Stimulated activated CD8-positive, alpha-beta memory T cell treated with anti-CD3 and anti-CD28 coated beads, Interleukin-2, amount 100 ng/mL, for 1 hour (primary cell): Measurements from ENCODE around the gene PNPO.
"Not testable (repeated sequence)": the region's sequence is repeated elsewhere in the genome, so short reads cannot be mapped to it uniquely, and the experiment has no call there.

ENCODE experiments used
- DNase-seq, 2 donors: peaks; one replicate each; pipeline ENCODE4 v3.0.0-alpha.2; 2020; ENCODE audit warnings: low read depth in 2 of 2

The PNPO gene

DNA sequence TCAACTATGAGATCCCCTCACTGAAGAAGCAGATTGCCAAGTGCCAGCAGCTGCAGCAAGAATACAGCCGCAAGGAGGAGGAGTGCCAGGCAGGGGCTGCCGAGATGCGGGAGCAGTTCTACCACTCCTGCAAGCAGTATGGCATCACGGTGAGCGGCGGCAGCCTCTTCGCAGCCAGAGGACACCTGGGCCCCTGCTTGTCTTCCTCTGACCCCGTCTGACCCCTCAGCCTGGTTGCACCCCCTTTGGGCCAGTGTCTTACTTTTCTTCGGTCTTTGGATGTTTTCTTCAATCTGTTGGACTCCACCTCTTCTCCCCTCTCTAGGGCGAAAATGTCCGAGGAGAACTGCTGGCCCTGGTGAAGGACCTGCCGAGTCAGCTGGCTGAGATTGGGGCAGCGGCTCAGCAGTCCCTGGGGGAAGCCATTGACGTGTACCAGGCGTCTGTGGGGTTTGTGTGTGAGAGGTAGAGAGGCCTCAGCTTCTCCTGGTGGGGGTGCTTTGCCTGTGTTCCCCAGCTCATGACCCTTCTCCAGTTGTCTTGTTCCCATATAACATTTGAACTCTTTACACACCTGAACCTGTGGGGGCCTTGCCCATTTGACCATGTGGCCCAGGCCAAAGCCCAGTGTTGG lies 33.9 kb downstream of the PNPO start:
- DNase-seq: no peak

DNA sequence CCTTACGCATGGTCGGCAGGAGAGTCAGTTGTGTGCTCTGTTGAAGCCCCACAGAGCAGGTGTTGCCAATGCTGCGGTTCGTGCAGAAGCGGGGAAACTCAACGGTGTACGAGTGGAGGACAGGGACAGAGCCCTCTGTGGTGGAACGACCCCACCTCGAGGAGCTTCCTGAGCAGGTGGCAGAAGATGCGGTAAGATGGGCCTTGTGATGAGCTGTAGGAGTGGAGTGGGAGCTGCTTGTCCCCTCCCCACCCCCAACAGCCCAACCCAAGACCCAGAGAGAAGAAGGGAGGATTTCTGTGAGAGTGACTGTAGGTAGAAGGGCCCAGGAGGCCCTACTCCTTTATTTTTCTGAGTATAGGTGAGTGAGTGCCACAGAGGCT lies 34.4 kb downstream of the PNPO start:
- no peak for DNase-seq

DNA sequence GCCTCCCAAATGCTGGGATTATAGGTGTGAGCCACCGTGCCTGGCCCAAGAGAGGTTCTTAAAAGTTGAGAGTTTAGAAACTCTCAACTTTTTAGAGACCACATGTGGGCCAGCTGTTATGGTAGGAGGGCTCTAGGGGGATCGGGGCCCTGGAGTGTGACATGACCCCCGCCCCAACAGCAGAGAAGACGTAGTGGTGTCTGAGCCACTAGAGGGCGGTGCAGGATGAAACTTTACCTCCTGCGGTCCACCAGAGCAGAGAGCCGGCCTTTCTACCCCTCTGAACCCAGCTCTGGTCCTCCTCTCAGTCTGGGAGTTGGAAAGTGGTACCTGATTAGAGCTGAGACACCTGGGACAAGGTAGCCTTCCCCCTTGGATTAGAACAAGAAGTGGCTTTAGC lies 37.0 kb downstream of the PNPO start:
- peak in 1 of 2 donors; percentile 5 for DNase-seq

DNA sequence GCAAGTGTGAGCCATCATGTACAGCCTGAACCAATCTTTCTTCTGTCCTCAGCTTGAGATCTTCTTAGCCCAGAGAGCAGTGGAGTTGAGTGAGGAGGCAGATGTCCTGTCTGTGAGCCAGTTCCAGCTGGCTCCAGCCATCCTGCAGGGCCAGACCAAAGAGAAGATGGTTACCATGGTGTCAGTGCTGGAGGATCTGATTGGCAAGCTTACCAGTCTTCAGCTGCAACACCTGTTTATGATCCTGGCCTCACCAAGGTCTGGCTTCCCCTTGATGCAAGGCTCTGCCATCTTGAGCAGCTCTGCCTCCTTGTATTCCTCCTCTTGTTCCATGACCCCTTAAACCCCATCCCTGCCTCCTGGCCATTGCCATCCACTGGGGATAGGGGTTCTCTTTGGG lies 39.2 kb downstream of the PNPO start:
- no peak for DNase-seq

DNA sequence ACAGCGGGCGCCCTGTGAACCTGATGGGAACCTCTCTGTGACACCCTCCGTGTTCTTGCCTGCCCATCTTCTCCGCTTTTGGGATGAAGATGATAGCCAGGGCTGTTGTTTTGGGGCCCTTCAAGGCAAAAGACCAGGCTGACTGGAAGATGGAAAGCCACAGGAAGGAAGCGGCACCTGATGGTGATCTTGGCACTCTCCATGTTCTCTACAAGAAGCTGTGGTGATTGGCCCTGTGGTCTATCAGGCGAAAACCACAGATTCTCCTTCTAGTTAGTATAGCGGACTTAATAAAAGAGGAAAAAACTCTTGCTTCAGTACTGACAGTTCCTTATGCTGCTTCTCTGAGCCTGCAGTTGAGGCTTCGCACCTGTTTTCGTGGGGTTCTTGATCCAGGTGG lies 40.1 kb downstream of the PNPO start:
- no peak for DNase-seq

DNA sequence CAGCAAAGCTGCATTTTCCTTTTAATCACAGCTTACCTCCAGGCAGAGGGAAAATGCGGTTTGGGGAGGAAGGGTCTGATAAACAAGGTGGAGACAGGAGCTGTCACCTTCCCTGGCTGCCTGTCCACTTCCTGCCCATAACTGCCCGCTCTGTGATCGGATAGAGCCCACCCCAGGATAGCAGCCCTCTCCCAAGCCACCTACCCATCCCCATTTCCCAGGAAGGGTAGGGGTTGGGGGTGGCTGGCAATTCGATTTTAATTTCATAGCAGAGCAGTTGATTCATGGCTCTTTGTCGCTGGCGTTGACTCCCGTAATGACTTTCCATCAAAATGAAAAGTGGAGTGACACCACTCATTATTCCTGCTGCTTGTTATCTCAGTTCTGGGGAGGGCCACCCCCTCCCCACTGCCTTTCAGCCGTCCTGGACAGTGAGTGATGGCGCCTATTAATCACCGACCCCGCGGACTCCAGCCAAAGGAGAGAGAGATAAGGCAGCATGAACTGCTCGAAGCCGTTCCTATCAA lies 40.8 kb downstream of the PNPO start:
- no peak for DNase-seq

DNA sequence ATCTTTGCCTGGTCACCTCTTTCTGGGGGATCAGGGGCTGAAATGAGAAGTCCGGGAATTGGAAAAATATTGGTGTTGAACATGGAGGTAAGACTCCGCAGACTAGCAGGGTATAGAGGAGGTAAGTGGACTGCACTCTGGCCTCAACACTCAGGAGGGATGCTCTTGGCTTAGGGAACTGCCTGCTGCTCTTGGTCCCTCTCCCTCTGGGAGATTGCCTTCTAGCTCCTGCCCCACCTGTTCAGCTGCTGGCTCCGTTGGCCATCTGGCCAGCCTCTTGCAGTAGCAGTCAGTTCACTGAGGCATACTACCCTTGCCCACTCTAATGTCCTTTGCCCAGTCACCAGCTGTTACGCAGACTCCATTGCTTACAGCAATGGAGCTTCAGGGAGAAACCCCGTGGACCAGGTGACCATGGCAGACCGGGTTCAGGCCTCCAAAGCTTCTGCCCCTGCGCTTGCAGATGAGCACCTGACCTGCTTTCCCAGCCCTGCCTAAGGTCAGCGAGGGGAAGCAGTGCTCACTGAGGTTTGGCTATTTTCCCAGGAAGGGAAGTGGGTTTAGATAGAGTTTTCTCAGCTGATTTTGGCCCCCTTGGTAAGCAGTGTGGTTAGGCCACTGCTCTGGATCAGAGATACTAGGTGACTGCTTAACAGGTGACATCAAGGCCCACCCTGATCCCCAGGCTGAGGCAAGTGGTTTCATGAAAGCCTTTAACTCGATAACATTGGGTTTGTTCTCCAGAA lies 41.4 kb downstream of the PNPO start:
- no peak for DNase-seq

DNA sequence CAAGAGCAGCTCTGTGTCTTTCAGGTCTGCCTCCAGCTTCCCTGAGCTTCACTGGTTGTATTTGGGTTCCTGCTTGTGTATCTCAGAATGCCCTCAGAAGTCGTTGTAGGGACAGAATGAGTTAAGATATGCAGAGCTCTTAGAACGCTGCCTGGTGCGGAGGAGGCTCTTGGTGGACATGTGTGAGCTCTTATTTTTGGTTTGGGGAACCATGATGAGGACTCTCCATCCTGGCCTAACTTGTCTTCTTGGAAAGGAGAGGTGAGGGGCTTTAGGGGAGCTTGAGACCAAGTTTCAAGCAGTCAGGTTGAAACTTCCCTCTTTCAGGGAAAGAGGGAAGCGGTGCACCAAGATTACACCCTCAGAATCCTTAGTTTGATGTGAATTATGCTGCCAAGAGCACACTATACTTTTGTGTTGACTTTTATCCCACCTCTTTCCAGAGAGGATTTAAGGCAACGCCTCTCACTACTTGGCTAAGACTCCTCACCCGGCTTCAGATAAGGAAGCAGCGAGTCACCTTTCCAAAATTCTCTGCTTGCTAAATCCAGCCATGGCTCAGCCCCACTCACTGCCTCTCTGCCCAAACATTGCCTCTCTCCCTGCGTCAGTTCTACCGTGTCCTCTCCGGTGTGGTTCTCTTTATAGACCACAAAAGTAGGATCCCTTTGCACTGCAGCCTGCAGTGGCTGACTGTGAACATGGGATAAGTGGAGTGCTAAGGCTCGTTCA lies 42.3 kb downstream of the PNPO start:
- DNase-seq: no peak

DNA sequence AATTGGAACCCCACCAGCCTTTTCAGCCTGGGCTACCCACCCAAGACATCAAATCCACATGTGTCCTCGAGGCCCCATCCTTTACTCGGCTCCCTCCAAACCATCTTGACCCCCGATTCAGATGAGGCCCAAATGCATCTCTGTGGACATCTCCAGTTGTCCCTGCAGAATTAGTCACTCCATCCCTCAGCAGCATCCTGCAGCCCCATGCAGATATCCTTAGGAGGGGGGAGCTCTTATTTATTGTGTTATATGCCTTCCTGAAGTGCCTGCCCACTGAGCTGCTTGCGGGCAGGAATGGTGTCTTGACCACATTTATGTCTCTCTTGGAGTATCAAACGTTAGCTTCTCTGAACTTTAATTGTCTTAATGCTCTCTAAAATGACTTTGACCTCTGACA lies 45.1 kb downstream of the PNPO start:
- DNase-seq: no peak

DNA sequence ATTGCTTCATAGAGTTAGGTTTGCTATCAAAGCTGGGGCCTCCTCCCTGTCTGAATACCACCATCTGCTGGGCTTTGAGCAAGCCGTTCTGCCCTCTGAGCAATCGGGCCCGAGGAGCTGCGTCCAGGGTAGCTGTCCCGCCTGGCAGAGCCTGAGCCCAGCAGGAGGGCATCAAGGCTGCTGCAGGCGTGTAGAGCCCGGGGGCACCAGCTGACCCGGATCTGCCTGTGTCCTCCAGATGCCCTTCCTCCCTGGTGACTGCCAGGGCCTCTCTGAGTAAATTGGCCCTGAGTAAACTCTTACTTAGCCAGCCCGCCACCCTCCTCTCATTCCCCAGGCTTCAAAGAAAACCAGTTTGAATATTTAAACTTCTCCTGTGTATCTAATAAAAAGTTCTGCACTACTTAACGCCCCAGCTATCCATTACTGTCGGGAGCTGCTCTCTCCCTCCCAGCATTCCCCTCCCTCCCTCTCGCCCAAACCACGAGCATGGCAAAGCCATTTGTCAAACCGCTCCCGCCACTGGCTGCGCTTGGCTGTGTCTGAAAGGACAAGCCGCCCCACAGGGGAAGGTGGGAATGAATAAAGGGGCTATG lies 46.0 kb downstream of the PNPO start:
- no peak for DNase-seq

DNA sequence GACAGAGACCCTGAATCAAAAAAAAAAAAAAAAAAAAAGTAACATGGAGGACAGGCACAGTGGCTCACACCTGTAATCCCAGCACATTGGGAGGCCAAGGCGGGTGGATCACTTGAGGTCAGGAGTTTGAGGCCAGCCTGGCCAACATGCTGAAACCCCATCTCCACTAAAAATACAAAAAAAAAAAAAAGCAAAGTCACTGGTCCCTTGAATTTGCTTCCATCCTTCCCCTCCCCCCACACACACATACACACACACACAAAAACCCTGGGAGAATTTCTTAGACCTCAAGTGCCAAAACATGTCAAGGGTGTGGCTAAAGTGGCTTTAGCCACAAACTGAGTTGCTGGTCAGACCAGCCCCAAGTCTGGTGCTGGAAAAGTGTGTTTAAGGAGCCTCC lies 47.1 kb downstream of the PNPO start:
- not testable (repeated sequence) for DNase-seq

DNA sequence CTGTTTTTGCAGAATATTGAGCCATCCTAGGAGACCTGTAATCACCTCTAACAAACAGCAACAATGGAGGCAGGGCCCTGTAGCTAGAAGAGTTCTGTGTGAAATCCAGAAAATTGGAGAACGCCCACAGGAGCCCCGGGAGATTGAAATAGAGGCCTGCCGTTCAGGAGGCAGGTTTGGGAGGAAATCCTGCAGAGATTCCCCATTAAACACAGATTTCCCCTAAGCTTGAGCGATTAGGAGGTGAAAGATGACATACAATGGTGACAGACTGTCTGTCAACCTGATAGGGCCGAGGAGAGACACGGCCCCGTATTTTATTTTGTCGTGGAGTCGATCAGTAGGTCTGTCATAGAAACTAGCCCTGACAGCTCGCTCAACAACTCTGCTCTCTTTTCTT lies 47.8 kb downstream of the PNPO start:
- no peak for DNase-seq

DNA sequence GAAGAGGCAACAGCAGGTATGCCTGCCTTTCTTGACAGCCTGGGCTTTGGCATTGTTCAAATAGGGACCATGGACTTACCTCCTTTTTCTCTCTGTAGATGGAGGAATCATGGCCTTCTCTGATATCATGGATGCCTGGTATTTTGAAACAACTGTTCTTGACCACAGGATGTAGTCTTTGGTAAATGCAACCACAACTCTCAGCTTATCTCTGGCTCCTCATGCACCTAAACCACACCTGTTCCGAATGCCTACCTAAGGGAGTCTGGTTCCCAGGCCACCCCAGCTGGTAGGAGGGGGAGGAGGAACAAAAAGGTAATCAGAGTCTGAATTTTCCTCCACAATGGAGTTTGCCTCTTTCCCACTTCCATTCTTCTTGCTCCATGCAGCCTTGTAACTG lies 48.3 kb downstream of the PNPO start:
- DNase-seq: no peak

DNA sequence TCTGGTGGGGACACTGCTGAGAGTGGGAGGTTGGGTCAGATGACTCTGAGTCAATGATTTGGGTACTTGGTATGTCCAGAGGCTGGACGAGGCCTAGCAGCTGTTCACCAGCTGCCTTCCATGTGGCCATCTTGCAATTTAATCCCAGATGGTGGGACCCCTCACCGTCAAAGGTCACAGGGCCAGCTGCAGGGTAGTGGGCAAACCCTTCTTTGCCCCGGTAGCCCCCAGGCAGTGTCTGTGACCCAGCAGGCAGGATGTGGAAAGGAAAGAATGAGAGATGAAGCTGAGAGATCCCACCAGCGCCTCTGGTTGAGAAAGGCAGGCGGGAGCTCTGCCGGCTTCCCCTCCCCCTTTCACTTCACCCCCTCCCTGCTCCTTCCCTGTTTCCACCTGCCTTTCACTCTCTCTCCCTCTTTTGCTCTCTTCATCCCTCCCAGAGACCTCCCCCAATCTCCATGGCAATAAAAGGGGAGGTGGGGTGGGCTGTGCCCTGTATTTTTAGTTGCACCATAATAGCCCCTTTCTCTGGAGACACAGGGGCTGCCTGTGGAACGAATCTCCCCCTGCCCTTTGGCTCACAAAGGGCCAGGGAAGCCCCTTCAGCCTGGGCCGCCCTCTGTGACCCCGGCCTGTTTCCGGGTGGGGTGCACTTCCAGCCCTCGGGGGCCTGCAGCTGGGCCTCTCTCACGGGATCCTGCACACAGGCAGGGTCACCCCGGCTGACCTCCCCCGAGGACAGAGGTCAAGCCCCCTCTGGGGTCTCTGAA lies 49.8 kb downstream of the PNPO start:
- no peak for DNase-seq

DNA sequence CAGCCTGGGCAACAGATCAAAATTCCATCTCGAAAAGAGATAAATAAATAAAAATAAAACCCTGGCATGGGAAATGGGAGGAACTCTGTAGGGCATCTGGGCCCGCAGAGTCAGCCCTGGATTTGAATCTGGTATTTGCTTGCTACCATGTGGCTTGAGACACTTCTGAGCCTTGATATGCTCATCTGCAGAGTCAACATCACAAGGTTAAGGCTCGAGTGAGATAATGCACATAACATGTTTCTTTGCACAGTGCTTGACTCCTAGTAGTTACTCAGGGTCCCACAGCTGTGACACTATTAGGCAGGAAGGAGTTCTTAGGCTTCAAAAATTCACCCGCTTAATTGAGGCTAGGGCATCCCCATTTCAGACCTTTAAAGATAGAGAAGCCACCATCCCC lies 50.8 kb downstream of the PNPO start:
- no peak for DNase-seq

DNA sequence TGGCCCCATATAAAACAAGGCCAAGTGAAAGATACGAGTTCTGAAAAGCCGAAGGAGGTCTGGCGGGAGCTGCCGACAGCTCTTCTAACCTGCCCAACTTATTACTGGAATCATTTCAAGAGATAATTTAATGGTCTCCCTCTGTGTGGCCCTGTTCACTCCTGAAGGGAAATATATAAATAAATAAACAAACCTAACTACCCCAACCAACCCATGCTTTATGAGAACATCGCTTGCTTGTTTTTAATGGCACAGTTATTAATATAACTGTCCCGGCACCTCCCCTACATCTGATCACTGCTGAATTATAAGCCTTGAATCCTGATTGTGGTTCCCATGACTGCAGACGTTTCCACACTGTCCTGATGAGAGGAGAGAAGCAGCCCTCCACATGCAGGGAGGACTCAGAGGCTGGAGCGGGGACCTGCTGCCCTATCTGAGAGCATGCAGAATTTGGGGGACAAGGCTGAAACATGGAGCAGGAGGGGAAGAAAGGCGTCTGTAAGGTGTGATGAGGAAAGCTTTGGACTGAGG lies 51.7 kb downstream of the PNPO start:
- DNase-seq: no peak

DNA sequence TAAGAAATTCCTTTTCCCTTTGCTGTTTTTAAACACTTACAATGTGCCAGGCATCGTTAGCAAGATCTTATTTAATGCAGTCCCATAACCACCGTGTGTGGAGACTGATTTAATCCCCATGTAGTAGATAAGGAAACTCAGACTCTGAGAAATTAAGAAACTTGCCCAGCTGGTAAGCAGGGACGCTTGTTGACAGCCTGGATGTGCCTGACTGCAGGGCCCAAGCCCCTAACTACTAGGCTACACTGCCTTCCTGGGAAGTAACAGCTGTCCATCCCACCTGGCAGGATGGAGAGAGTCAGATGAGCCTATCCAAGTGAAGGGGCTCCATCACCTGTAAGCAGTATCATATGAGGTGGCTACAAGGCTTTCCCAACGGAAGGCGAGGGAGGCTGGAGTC lies 52.6 kb downstream of the PNPO start:
- no peak for DNase-seq

DNA sequence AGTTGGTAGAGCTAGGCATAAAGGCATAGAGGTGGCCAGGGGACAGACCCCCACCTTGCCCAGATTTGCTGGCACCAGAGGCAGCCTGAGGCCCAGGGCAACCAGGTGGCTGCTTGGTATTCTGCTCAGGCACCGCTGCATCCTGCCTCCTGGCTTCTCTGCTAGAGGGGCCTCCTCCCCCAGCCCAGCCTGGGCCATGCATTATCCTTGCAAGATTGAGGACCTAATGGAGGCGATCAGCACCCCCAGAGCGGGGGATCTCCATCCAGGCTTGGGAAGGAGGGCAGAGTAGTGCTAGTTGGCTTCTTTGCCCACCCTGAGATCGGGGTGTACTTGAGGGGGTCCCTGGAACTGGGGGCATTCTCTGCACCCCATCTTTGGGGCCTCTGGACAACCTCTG lies 53.4 kb downstream of the PNPO start:
- DNase-seq: no peak

DNA sequence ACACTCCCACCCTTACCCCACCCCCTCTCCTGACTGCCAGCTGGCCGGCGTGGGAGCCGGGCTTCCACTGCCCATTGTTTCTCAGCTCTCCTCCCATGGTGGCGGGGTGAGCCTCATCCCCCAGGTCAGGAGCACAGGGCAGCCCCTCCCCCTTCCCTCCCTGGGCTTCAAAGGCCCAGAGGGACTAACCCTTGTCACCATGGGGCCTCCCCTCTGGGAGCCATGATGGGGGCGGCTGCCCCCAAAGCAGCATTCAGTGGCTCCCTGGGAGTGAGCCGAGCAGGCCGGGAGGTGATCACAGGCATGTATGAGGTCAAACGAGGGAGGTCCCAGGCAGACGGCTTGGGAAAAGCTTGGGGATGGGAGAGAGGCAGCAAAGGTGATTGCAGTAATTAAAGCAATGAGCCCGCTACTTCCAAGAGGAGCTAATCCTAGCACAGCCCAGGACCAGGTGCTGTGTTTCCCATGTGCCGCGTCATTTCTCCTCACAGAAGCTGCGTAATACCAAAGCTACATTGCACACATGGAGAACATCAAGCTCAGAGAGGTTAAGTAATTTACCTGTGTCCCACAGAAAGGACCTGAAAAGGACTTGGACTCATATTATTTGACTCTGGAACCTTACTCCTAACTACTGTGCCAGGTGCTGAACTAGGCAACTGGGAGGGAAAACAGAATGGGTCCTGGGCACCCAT lies 54.0 kb downstream of the PNPO start:
- no peak for DNase-seq

DNA sequence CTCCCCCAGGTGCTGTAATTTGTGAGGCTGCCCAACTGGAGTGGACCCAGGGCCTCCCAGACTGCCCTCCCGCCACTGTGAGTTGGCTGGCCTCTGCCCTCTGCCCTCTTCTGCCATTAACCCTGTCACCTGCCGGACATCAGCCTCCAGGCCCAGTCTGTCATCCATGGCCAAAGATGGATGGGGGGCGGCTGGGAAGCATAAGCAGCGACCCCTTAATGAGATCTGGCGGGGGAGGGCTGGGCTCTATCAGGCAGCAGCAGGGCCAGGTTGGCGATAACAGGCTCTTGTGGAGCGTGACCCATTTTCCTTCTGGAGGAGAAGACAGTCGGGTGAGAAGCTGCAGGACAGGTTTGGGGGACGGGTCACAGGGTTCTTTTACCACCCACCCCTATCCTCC lies 54.8 kb downstream of the PNPO start:
- DNase-seq: no peak

DNA sequence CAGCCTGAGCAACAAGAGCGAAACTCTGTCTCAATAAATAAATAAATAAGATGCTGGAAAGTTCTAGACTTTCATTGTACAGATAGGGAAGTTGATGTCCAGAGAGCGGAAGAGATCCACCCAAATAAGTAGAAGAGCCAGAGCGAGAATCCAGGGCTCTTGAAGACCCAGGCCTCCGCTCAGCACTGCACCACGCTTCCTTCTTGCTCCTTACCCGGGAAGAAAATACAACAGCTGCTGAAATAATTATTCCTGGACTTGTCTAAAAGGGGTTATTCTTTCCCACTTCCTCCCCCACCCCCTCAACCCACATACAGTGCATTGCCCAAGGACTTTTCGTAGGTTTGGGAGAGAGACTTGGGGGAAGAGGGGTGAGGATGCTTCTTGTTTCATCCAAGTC lies 56.2 kb downstream of the PNPO start:
- no peak for DNase-seq
